ENCODE results near the gene RPS6KA2. TPM values are rescaled to one million over a fixed set of nuclear protein-coding genes. Genes with fewer than 3 reads are reported as not detected.

RPS6KA2 gene
- total RNA-seq, 3 donors from 2014 or later = 23.7 to 124 (median 56.4) TPM

DNA sequence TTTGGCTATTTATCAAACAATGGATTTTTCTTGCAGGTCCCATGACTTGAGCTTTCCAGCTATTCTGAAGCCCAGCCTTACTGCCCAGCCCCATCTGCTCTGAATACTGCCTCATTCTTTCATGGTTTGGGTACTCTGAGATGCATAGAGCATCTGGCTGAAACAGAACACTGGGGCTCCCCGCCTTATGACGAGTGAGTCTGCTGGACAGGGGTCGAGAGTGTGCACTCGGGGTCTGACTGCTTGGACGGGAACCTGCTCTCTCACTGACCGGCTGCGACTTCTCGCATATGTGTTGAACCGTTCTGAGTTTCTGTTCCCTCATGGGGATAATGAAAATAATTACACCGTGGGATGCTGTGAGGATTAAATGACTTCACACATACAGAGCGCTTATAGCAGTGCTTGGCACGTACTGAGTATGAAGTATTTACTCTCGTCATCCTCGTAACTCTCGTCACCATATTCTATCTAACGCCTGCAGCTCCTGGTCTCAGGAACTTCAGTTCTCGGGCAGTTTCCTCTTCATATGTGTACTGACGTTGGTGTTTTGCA lies 184.8 kb downstream of the RPS6KA2 start:
- no peaks in the 10 kb centered on the region for H3K9me3 ChIP-seq
- no peak overlapping the region for H3K4me3 ChIP-seq
- H3K36me3 ChIP-seq = no peaks in the 10 kb centered on the region
- no peaks in the 10 kb centered on the region for H3K27me3 ChIP-seq
- H3K27ac ChIP-seq = no peak overlapping the region
- no peaks in the 10 kb centered on the region for H3K4me1 ChIP-seq
- no peak for TF ChIP-seq POLR2A (IDR thresholded peaks at IDR 0.05)
- no peak for TF ChIP-seq POLR2AphosphoS5 (IDR thresholded peaks at IDR 0.05)
- TF ChIP-seq, protein P1, sequence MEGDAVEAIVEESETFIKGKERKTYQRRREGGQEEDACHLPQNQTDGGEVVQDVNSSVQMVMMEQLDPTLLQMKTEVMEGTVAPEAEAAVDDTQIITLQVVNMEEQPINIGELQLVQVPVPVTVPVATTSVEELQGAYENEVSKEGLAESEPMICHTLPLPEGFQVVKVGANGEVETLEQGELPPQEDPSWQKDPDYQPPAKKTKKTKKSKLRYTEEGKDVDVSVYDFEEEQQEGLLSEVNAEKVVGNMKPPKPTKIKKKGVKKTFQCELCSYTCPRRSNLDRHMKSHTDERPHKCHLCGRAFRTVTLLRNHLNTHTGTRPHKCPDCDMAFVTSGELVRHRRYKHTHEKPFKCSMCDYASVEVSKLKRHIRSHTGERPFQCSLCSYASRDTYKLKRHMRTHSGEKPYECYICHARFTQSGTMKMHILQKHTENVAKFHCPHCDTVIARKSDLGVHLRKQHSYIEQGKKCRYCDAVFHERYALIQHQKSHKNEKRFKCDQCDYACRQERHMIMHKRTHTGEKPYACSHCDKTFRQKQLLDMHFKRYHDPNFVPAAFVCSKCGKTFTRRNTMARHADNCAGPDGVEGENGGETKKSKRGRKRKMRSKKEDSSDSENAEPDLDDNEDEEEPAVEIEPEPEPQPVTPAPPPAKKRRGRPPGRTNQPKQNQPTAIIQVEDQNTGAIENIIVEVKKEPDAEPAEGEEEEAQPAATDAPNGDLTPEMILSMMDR (IDR thresholded peaks at IDR 0.05) = no peak
- intact Hi-C loops (cut with DNase I; ENCODE audit: low total_unique reads) = no loop called here
- DNase-seq (ENCODE audit: low spot score in 2 of 2) = no peak

GRCh38 chr6:166441325-166442078 lies 185.5 kb downstream of the RPS6KA2 start:
- intact Hi-C loops (cut with DNase I; ENCODE audit: low total_unique reads) = no loop called here
- Histone ChIP-seq H3K9me3 (no peaks in the 10 kb centered on the region), H3K27ac (no peak overlapping the region), H3K4me3 (no peak overlapping the region), H3K27me3 (no peaks in the 10 kb centered on the region), H3K36me3 (no peaks in the 10 kb centered on the region), H3K4me1 (no peaks in the 10 kb centered on the region)
- no peak for DNase-seq (ENCODE audit: low spot score in 2 of 2)
- TF ChIP-seq, protein P1 (IDR thresholded peaks at IDR 0.05) = no peak
- TF ChIP-seq POLR2A (IDR thresholded peaks at IDR 0.05) (no peak), POLR2AphosphoS5 (IDR thresholded peaks at IDR 0.05) (no peak)

DNA sequence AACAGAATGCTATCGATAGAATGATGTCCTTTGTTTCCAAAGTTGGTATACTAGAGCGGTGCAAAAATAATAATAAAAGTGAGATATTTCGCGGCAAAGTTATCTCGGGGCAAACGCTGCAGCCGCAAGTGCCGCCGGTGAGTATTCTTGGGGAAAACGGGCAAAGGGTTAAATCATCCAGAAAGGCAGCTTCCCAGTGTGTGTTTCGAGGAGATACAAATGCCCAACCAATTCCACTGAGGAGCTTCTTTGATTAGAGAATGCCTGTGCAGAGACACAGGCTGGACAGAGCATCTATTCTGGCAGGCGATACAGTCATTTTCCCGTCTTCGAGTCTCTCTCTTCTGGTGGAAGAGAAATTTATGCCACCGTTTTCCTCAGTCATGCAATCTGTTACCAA lies 186.3 kb downstream of the RPS6KA2 start:
- no peaks in the 10 kb centered on the region for H3K27me3 ChIP-seq
- H3K4me1 ChIP-seq = no peaks in the 10 kb centered on the region

DNA sequence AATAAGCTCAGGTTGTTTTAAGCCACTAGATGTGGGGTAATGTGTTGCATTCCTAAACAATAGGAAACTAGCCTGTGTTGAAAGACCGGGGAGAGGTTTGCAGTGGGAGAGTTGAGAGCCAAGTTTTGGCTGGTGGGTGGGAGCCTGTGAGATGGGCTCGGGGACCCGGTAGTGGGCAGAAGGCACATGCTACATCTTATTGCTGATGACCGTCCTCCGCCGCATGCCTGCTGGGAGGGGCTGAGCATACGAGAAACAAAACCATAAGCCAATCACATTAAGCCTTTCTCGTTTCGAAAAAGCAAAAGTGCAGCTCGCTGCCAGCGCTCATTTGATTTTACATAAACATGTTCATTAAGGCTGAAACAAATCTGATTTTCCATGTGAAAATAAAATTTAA lies 186.9 kb downstream of the RPS6KA2 start:
- H3K4me3 ChIP-seq = no peak overlapping the region
- TF ChIP-seq POLR2AphosphoS5 (IDR thresholded peaks at IDR 0.05) (no peak), POLR2A (IDR thresholded peaks at IDR 0.05) (no peak)
- TF ChIP-seq, protein P1 (IDR thresholded peaks at IDR 0.05) = no peak
- no peak overlapping the region for H3K27ac ChIP-seq
- no peaks in the 10 kb centered on the region for H3K4me1 ChIP-seq
- no peaks in the 10 kb centered on the region for H3K36me3 ChIP-seq
- no peaks in the 10 kb centered on the region for H3K27me3 ChIP-seq
- DNase-seq (ENCODE audit: low spot score in 2 of 2) = no peak
- intact Hi-C loops (cut with DNase I; ENCODE audit: low total_unique reads) = no loop called here
- H3K9me3 ChIP-seq = no peaks in the 10 kb centered on the region

More for the DNA sequence above, 186.3 kb downstream of the RPS6KA2 start:
- Histone ChIP-seq H3K4me3 (no peak overlapping the region), H3K36me3 (no peaks in the 10 kb centered on the region), H3K9me3 (no peaks in the 10 kb centered on the region), H3K27ac (no peak overlapping the region)
- intact Hi-C loops (cut with DNase I; ENCODE audit: low total_unique reads) = no loop called here
- DNase-seq (ENCODE audit: low spot score in 2 of 2) = no peak
- TF ChIP-seq POLR2A (IDR thresholded peaks at IDR 0.05) = no peak
- TF ChIP-seq, protein P1 (IDR thresholded peaks at IDR 0.05) = no peak
- no peak for TF ChIP-seq POLR2AphosphoS5 (IDR thresholded peaks at IDR 0.05)

GRCh38 chr6:166439366-166440091 lies 187.5 kb downstream of the RPS6KA2 start:
- no peaks in the 10 kb centered on the region for H3K9me3 ChIP-seq
- H3K27ac ChIP-seq = no peak overlapping the region
- no peak overlapping the region for H3K4me3 ChIP-seq
- no peaks in the 10 kb centered on the region for H3K36me3 ChIP-seq
- H3K27me3 ChIP-seq = no peaks in the 10 kb centered on the region
- H3K4me1 ChIP-seq = no peaks in the 10 kb centered on the region
- intact Hi-C loops (cut with DNase I; ENCODE audit: low total_unique reads) = no loop called here
- TF ChIP-seq POLR2A (IDR thresholded peaks at IDR 0.05) (no peak), POLR2AphosphoS5 (IDR thresholded peaks at IDR 0.05) (no peak)
- TF ChIP-seq, protein P1 (IDR thresholded peaks at IDR 0.05) = no peak
- no peak for DNase-seq (ENCODE audit: low spot score in 2 of 2)

All from breast epithelium (tissue), 4 donors.